ENCODE data around the gene NRF1. TPM values are rescaled to one million over a fixed set of nuclear protein-coding genes. Genes with fewer than 3 reads are reported as not detected.
A peak's percentile ranks its signal among the peaks of the same experiment; 100 is the strongest.

The NRF1 gene
- total RNA-seq, 4 donors from 2014 or later, result 16.9 to 37.1 (median 27.0) TPM

GRCh38 chr7:129783584-129783919 lies 172.0 kb downstream of the NRF1 start:
- Histone ChIP-seq H3K9me3 (no peaks in the 10 kb centered on the region), H3K36me3 (no peaks in the 10 kb centered on the region), H3K27me3 (peaks cover 41% of the 10 kb centered on the region), H3K4me1 (peaks cover 20 to 46% of the 10 kb centered on the region in 2 donors), H3K4me3 (replicated peaks in 1 of 3) (no peak overlapping the region), H3K27ac (no peak overlapping the region)
- no peak for DNase-seq
- intact Hi-C loops (cut with DNase I), result no loop called here
- no peak for TF ChIP-seq CTCF (IDR thresholded peaks at IDR 0.05)
- no peak for TF ChIP-seq POLR2A (IDR thresholded peaks at IDR 0.05)
- WGBS, 2 donors, result 12 to 15% methylated on average over 10 of the region's 10 CpGs

GRCh38 chr7:129784437-129784782 lies 172.9 kb downstream of the NRF1 start:
- WGBS, 2 donors, result 18 to 20% methylated on average over 24 to 25 of the region's 25 CpGs
- Histone ChIP-seq H3K4me1 (peaks cover 12 to 38% of the 10 kb centered on the region in 2 donors), H3K27ac (no peak overlapping the region), H3K36me3 (no peaks in the 10 kb centered on the region), H3K4me3 (replicated peaks in 1 of 3) (no peak overlapping the region), H3K27me3 (peaks cover 41% of the 10 kb centered on the region), H3K9me3 (no peaks in the 10 kb centered on the region)
- DNase-seq, result no peak
- intact Hi-C loops (cut with DNase I), result no loop called here
- no peak for TF ChIP-seq POLR2A (IDR thresholded peaks at IDR 0.05)
- TF ChIP-seq CTCF (IDR thresholded peaks at IDR 0.05), result no peak

- Histone ChIP-seq H3K9me3 (no peaks in the 10 kb centered on the region), H3K27ac (no peak overlapping the region), H3K27me3 (peaks cover 41% of the 10 kb centered on the region), H3K4me3 (replicated peaks in 1 of 3) (no peak overlapping the region), H3K36me3 (no peaks in the 10 kb centered on the region), H3K4me1 (peaks cover 12 to 38% of the 10 kb centered on the region in 2 donors)
- TF ChIP-seq POLR2A (IDR thresholded peaks at IDR 0.05), result no peak
- no peak for TF ChIP-seq CTCF (IDR thresholded peaks at IDR 0.05)
- intact Hi-C loops (cut with DNase I), result no loop called here
- 7 to 9% methylated on average over 20 to 37 of the region's 37 CpGs for WGBS, 2 donors
- DNase-seq, result peak in 1 of 2 donors; percentile 15
Measured at GRCh38 chr7:129784783-129785684, 173.5 kb downstream of the NRF1 start.

GRCh38 chr7:129785685-129786514 lies 174.4 kb downstream of the NRF1 start:
- WGBS, 2 donors, result 6 to 9% methylated on average over 30 to 40 of the region's 44 CpGs
- Histone ChIP-seq H3K27me3 (peaks cover 41% of the 10 kb centered on the region), H3K4me3 (replicated peaks in 1 of 3) (no peak overlapping the region), H3K9me3 (no peaks in the 10 kb centered on the region), H3K27ac (no peak overlapping the region), H3K36me3 (no peaks in the 10 kb centered on the region), H3K4me1 (peaks cover 9 to 32% of the 10 kb centered on the region in 2 donors)
- DNase-seq, result no peak
- TF ChIP-seq CTCF (IDR thresholded peaks at IDR 0.05) (no peak), POLR2A (IDR thresholded peaks at IDR 0.05) (no peak)
- intact Hi-C loops (cut with DNase I), result no loop called here

All from thyroid gland (tissue), 4 donors.